GM13977 (cell line): Measurements from ENCODE around the gene P2RX7.

Experiments
- DNase-seq: peaks from one replicate; pipeline ENCODE4 v3.0.0; 2012; ENCODE audit warnings: low spot score
- CTCF ChIP-seq: IDR thresholded peaks from 2 replicates; pipeline ENCODE4 v1.5.1; 2012; ENCODE audit warnings: mild to moderate bottlenecking, control low read depth; ENCODE audit not compliant: insufficient read depth; ENCODE audit errors: extremely low read depth, missing control alignments
- in situ Hi-C: fragments of 300-500 bp; cut with MboI; formaldehyde crosslinking; loops from one replicate; pipeline ENCODE4 v1.12.0; 2022; ENCODE audit warnings: low sequenced_read_pairs, low pct_unique_long_range_greater_than_20kb, mixed read lengths, inconsistent platforms; ENCODE audit not compliant: unreplicated experiment

The P2RX7 gene

DNA sequence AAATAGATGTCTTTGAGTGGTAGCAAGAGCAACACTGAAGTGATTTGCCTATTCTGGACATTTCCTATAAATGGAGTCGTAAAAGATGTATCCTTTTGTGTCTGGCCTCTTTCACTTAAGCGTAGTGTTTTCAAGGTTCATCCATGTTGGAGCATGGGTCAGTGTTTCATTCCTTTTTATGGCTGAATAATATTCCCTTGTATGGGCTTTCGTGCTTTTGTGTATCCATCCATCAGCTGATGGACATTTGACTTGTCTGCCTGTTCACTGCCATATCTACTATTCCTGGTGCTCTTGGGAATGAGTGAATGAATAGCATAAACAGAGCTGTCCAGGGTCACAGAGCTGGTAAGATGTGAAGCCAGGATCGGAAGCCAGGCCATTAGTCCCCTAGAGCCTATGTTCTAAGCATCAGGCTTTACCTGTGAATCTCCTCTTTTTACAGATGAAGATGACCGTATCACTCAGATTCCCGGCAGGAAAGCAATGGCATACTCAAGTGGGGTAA is 1.8 kb upstream of the P2RX7 start:
- TF ChIP-seq CTCF: no peak
- no peak for DNase-seq
- in situ Hi-C loops: no loop called here

GRCh38 chr12:121131941-121132341 is 735 bp upstream of the P2RX7 start:
- no peak for DNase-seq
- TF ChIP-seq CTCF: no peak
- in situ Hi-C loops: no loop called here

DNA sequence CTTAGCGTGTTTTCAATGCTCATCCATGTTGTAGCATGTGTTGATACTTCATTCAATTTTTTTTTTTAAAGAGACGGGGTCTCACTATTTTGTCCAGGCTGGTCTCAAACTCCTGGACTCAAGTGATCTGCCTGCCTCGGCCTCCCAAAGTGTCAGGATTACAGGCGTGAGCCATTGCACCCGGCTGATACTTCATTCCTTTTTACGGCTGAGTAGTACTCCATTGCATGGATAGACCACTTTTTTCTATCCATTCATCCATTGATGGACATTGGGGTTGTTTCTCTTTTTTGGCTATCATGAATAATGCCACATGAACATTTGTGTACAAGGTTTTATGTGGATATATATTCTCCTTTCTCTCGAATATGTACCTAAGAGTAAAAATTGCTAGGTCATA is 1.2 kb downstream of the P2RX7 start:
- in situ Hi-C loops: no loop called here
- DNase-seq: no peak

GRCh38 chr12:121135320-121135719 is 2.6 kb downstream of the P2RX7 start:
- no peak for DNase-seq
- TF ChIP-seq CTCF: no peak
- in situ Hi-C loops: no loop called here

More for the DNA sequence above, 1.2 kb downstream of the P2RX7 start:
- no peak for TF ChIP-seq CTCF

DNA sequence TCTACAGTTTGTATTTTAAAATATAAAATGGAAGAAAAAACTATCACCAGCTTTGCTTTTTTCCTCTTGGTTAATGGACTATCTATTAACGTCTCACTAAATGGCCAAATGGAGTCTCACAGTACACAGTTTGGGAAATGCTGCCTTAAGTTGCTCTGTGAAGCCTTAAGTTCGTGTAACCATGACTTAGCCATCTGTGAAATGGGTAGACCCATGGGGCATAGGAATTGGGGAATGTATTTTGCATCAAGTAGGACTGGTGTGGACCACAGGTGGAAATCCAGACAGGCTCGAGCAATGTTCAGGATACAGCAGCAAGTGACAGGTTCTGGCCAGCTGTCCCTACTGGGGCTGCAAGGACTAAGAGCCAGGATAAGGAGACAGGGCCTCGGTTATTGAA is 4.8 kb downstream of the P2RX7 start:
- in situ Hi-C loops: no loop called here
- no peak for TF ChIP-seq CTCF
- DNase-seq: no peak

DNA sequence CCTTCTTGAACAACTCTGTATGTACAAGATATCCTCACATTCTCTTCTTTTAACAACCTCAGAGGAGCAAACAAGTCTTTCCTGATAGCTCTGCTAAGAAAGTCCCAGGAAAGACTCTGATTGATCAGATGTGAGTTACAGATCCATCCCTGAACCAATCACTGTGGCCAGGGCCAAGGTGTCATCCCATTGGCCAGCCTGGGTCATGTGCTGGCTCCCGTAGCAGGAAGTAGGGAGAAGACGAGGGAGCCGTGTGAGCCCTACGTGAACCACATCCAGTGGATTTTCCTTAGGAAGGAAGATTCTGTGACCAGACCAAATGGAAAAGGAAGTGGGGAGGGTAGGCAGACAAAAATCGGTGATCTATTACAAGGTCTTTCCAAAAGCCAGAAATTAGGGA is 5.6 kb downstream of the P2RX7 start:
- in situ Hi-C loops: no loop called here
- DNase-seq: no peak
- TF ChIP-seq CTCF: no peak

DNA sequence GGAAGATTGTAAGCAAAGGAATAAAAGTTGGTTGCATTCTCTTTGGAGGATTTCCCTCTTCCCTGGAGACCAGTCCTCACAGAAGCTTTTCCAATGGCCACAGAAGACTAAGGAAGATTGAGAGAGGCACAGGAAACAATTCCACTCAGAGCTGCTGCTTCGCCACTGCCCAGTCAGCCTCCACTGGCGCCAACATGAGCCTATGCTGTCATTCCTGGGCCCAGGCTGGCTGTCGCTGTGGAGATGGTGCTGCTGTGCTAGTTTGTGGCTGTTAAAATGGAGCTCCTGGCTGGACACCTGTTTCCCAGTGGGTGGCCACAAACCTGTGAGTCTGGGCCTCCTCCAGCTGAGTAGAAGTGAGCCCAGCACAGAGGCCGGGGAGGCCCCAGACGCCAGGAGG is 6.6 kb downstream of the P2RX7 start:
- no peak for DNase-seq
- in situ Hi-C loops: no loop called here
- TF ChIP-seq CTCF: no peak
